Pons (tissue), 1 donor: ENCODE measurements around the gene F2RL1.
"Not testable (repeated sequence)": the region's sequence is repeated elsewhere in the genome, so short reads cannot be mapped to it uniquely, and the experiment has no call there.

Experiments used
- DNase-seq: peaks from one replicate; pipeline ENCODE4 v3.0.0-alpha.2; 2016; ENCODE audit warnings: low spot score

F2RL1 gene

GRCh38 chr5:76818844-76819831 is at the start of gene F2RL1:
F2RL1 (plus strand) TSS chr5:76819030; CDS start chr5:76819183, 153 bp downstream.
- no peak for DNase-seq

- DNase-seq = not testable (repeated sequence)
Measured at GRCh38 chr5:76771041-76771440, 47.8 kb upstream of the F2RL1 start.

GRCh38 chr5:76771705-76772405 is 47.0 kb upstream of the F2RL1 start:
- no peak for DNase-seq

- no peak for DNase-seq
Measured at GRCh38 chr5:76775921-76776320, 42.9 kb upstream of the F2RL1 start.

- DNase-seq = no peak
Measured at GRCh38 chr5:76776391-76776790, 42.4 kb upstream of the F2RL1 start.

- not testable (repeated sequence) for DNase-seq
Measured at GRCh38 chr5:76780616-76781015, 38.2 kb upstream of the F2RL1 start.

GRCh38 chr5:76781775-76782174 is 37.1 kb upstream of the F2RL1 start:
- no peak for DNase-seq

- DNase-seq = no peak
Measured at GRCh38 chr5:76782444-76782843, 36.4 kb upstream of the F2RL1 start.

- DNase-seq = no peak
Measured at GRCh38 chr5:76787237-76787636, 31.6 kb upstream of the F2RL1 start.

GRCh38 chr5:76788362-76788761 is 30.5 kb upstream of the F2RL1 start:
- no peak for DNase-seq

GRCh38 chr5:76789275-76789674 is 29.6 kb upstream of the F2RL1 start:
- not testable (repeated sequence) for DNase-seq

- no peak for DNase-seq
Measured at GRCh38 chr5:76789991-76790581, 28.7 kb upstream of the F2RL1 start.

GRCh38 chr5:76790632-76791290 is 28.1 kb upstream of the F2RL1 start:
- DNase-seq = no peak

GRCh38 chr5:76791461-76791860 is 27.4 kb upstream of the F2RL1 start:
- no peak for DNase-seq

GRCh38 chr5:76794871-76795270 is 24.0 kb upstream of the F2RL1 start:
- no peak for DNase-seq

- DNase-seq = no peak
Measured at GRCh38 chr5:76799588-76799987, 19.2 kb upstream of the F2RL1 start.

- DNase-seq = no peak
Measured at GRCh38 chr5:76800579-76800978, 18.3 kb upstream of the F2RL1 start.

GRCh38 chr5:76801159-76801802 is 17.5 kb upstream of the F2RL1 start:
- no peak for DNase-seq

GRCh38 chr5:76801803-76802195 is 17.0 kb upstream of the F2RL1 start:
- no peak for DNase-seq

GRCh38 chr5:76804266-76804665 is 14.6 kb upstream of the F2RL1 start:
- no peak for DNase-seq

GRCh38 chr5:76805821-76806505 is 12.9 kb upstream of the F2RL1 start:
- DNase-seq = no peak
